Neural cell (in vitro differentiated cells): ENCODE results near the gene ERICH6B. TPM values are rescaled to one million over a fixed set of nuclear protein-coding genes. Genes with fewer than 3 reads are reported as not detected.

ENCODE experiments used
- H2AFZ ChIP-seq: fragments of 200-600, 300-800 bp; sonication (generic), shearing (Covaris generic); 2 replicates; pipeline ENCODE4 v1.6.0; 2014; ENCODE audit warnings: low read depth, mild to moderate bottlenecking, antibody characterized with exemption, low read length, moderate library complexity
- H3F3A ChIP-seq: fragments of 200-600 bp; shearing (Covaris generic); 2 replicates; pipeline ENCODE4 v1.6.1; 2016; ENCODE audit warnings: mild to moderate bottlenecking, moderate library complexity, mixed read lengths, antibody characterized with exemption, low read length; ENCODE audit not compliant: insufficient read depth, poor library complexity, severe bottlenecking
- H3K27ac ChIP-seq: fragments of 200-600, 300-800 bp; sonication (generic), shearing (Covaris generic); 2 replicates; pipeline ENCODE4 v1.5.1; 2014; ENCODE audit warnings: mild to moderate bottlenecking, low read length, moderate library complexity
- H3K27me3 ChIP-seq: fragments of 300-800, 200-600 bp; sonication (generic), shearing (Covaris generic); 2 replicates; pipeline ENCODE4 v1.6.0; 2014; ENCODE audit warnings: mild to moderate bottlenecking, low read depth, low read length, moderate library complexity; ENCODE audit not compliant: insufficient read depth
- H3K36me3 ChIP-seq: fragments of 300-800, 200-600 bp; sonication (generic), shearing (Covaris generic); 2 replicates; pipeline ENCODE4 v1.5.1; 2014; ENCODE audit warnings: mild to moderate bottlenecking, antibody characterized with exemption, low read length, moderate library complexity; ENCODE audit not compliant: insufficient read depth
- H3K4me2 ChIP-seq: fragments of 300-800, 200-600 bp; sonication (generic), shearing (Covaris generic); 2 replicates; pipeline ENCODE4 v1.6.0; 2014; ENCODE audit warnings: mild to moderate bottlenecking, low read length
- H3K4me3 ChIP-seq: fragments of 300-800, 200-600 bp; sonication (generic), shearing (Covaris generic); 2 replicates; pipeline ENCODE4 v1.5.1; 2014; ENCODE audit warnings: mild to moderate bottlenecking, low read length, moderate library complexity
- H3K79me2 ChIP-seq: fragments of 200-600 bp; shearing (Covaris generic); replicated peaks from 2 replicates; pipeline ENCODE4 v1.6.0; 2014; ENCODE audit warnings: mild to moderate bottlenecking, low read length, moderate library complexity; ENCODE audit not compliant: insufficient read depth
- H3K9ac ChIP-seq: fragments of 300-800, 200-600 bp; sonication (generic), shearing (Covaris generic); 2 replicates; pipeline ENCODE4 v1.6.1; 2016; ENCODE audit warnings: mild to moderate bottlenecking, low read length, mixed read lengths
- H3K9me2 ChIP-seq: fragments of 200-600 bp; shearing (Covaris generic); 2 replicates; pipeline ENCODE4 v1.6.1; 2016; ENCODE audit warnings: mild to moderate bottlenecking, low read length, mixed read lengths; ENCODE audit not compliant: insufficient read depth
- H3K9me3 ChIP-seq: fragments of 200-600, 300-800 bp; sonication (generic), shearing (Covaris generic); 2 replicates; pipeline ENCODE4 v1.6.1; 2016; ENCODE audit warnings: mild to moderate bottlenecking, mixed run types, low read length, moderate library complexity, mixed read lengths
- H4K20me1 ChIP-seq: fragments of 200-600 bp; shearing (Covaris generic); 2 replicates; pipeline ENCODE4 v1.6.1; 2016; ENCODE audit warnings: mild to moderate bottlenecking, mixed run types; ENCODE audit not compliant: insufficient read depth
- CTCF ChIP-seq: fragments of 450-650 bp; IDR thresholded peaks from 2 replicates; pipeline ENCODE4 v1.5.1; 2014; ENCODE audit warnings: antibody characterized with exemption, mild to moderate bottlenecking, moderate library complexity; ENCODE audit not compliant: poor library complexity, severe bottlenecking
- EP300 ChIP-seq: fragments of 450-650 bp; conservative IDR thresholded peaks from 2 replicates; pipeline ENCODE4 v1.6.1; 2014; ENCODE audit warnings: antibody characterized with exemption, mild to moderate bottlenecking, moderate library complexity; ENCODE audit not compliant: poor library complexity, severe bottlenecking
- EZH2 ChIP-seq: fragments of 200-600, 300-800 bp; shearing (Covaris generic), sonication (generic); IDR thresholded peaks from 2 replicates; pipeline ENCODE4 v1.6.1; 2014; ENCODE audit warnings: antibody characterized with exemption, low read length, borderline replicate concordance, mild to moderate bottlenecking; ENCODE audit not compliant: insufficient read depth, poor library complexity, severe bottlenecking
- MXI1 ChIP-seq: fragments of 450-650 bp; conservative IDR thresholded peaks from 2 replicates; pipeline ENCODE4 v1.6.1; 2014; ENCODE audit warnings: antibody characterized with exemption, mild to moderate bottlenecking; ENCODE audit not compliant: poor library complexity, severe bottlenecking
- POLR2AphosphoS5 ChIP-seq: IDR thresholded peaks from 2 replicates; pipeline ENCODE4 v1.6.1; 2012
- RAD21 ChIP-seq: fragments of 450-650 bp; conservative IDR thresholded peaks from 2 replicates; pipeline ENCODE4 v1.6.1; 2014; ENCODE audit warnings: antibody characterized with exemption, mild to moderate bottlenecking, moderate library complexity
- REST ChIP-seq: IDR thresholded peaks from 2 replicates; pipeline ENCODE4 v1.6.1; 2012; ENCODE audit warnings: borderline replicate concordance
- SMC3 ChIP-seq: fragments of 450-650 bp; conservative IDR thresholded peaks from 2 replicates; pipeline ENCODE4 v1.6.1; 2014; ENCODE audit warnings: antibody characterized with exemption, mild to moderate bottlenecking, moderate library complexity; ENCODE audit not compliant: poor library complexity
- TAF1 ChIP-seq: IDR thresholded peaks from 2 replicates; pipeline ENCODE4 v1.6.1; 2012; ENCODE audit warnings: low read depth
- polyA plus RNA-seq: library from polyadenylated mRNA; depleted of rRNA; stranded (reverse); fragments of >200 nt; gene quantifications from 2 replicates; pipeline ENCODE4 v1.2.3, GENCODE V29; 2014

The ERICH6B gene
- polyA plus RNA-seq, 1 donor from 2014 or later, result not detected

- H3K79me2 ChIP-seq, result no peaks in the 10 kb centered on the region
- TF ChIP-seq EZH2 (no peak), TAF1 (no peak), REST (no peak), EP300 (no peak), POLR2AphosphoS5 (no peak), RAD21 (no peak), SMC3 (no peak), MXI1 (no peak), CTCF (no peak)
- H3K9me3 ChIP-seq, result no peaks in the 10 kb centered on the region
- H3K4me3 ChIP-seq, result no peak overlapping the region
- no peaks in the 10 kb centered on the region for H3K27me3 ChIP-seq
- H3K27ac ChIP-seq, result no peak overlapping the region
- no peak overlapping the region for H3K9ac ChIP-seq
- peaks cover 13% of the 10 kb centered on the region for H3K36me3 ChIP-seq
- no peak overlapping the region for H2AFZ ChIP-seq
- no peaks in the 10 kb centered on the region for H3F3A ChIP-seq
- no peaks in the 10 kb centered on the region for H4K20me1 ChIP-seq
- H3K4me2 ChIP-seq, result no peak overlapping the region
- no peaks in the 10 kb centered on the region for H3K9me2 ChIP-seq
Observed at GRCh38 chr13:45506811-45507210, 108.7 kb downstream of the ERICH6B start.

GRCh38 chr13:45503658-45504057 lies 111.9 kb downstream of the ERICH6B start:
- H4K20me1 ChIP-seq, result no peaks in the 10 kb centered on the region
- peaks cover 3% of the 10 kb centered on the region for H3K9me3 ChIP-seq
- H3K27me3 ChIP-seq, result no peaks in the 10 kb centered on the region
- H3K36me3 ChIP-seq, result peaks cover 15% of the 10 kb centered on the region
- no peak overlapping the region for H3K4me3 ChIP-seq
- no peak overlapping the region for H3K9ac ChIP-seq
- H3K9me2 ChIP-seq, result no peaks in the 10 kb centered on the region
- no peaks in the 10 kb centered on the region for H3K79me2 ChIP-seq
- TF ChIP-seq MXI1, result no peak
- no peak for TF ChIP-seq TAF1
- no peak for TF ChIP-seq EP300
- no peak for TF ChIP-seq CTCF
- no peak for TF ChIP-seq REST
- no peak for TF ChIP-seq SMC3
- no peak for TF ChIP-seq EZH2
- H3K27ac ChIP-seq, result no peak overlapping the region
- H2AFZ ChIP-seq, result no peak overlapping the region
- H3K4me2 ChIP-seq, result no peak overlapping the region
- H3F3A ChIP-seq, result no peaks in the 10 kb centered on the region
